Urinary bladder (tissue), 4 donors: ENCODE measurements around the gene PSPN. TPM values are rescaled to one million over a fixed set of nuclear protein-coding genes. Genes with fewer than 3 reads are reported as not detected.
"Not testable (repeated sequence)": the region's sequence is repeated elsewhere in the genome, so short reads cannot be mapped to it uniquely, and the experiment has no call there.

Experiments used
- DNase-seq: peaks from one replicate; pipeline ENCODE4 v3.0.0-alpha.2; 2015; ENCODE audit errors: extremely low spot score
- H3K27ac ChIP-seq: one replicate; pipeline ENCODE4 v1.5.1; 2013; ENCODE audit warnings: low read depth, mild to moderate bottlenecking, moderate library complexity
- H3K36me3 ChIP-seq: one replicate; pipeline ENCODE4 v1.6.1; 2013; ENCODE audit warnings: mild to moderate bottlenecking, moderate library complexity; ENCODE audit not compliant: insufficient read depth
- H3K4me1 ChIP-seq: one replicate; pipeline ENCODE4 v1.6.1; 2013; ENCODE audit warnings: mild to moderate bottlenecking, moderate library complexity; ENCODE audit not compliant: insufficient read depth
- H3K4me3 ChIP-seq: one replicate; pipeline ENCODE4 v1.5.1; 2013; ENCODE audit warnings: low read depth, low read length
- WGBS: extraction: QIAGEN DNeasy Blood & Tissue Kit; methylation state at CpG from one replicate; pipeline ENCODE4 v1.1.7; 2013; 5-methylcytosine and 5-hydroxymethylcytosine counted together
- polyA plus RNA-seq: library from polyadenylated mRNA; stranded (reverse); fragments of 200-250 nt; gene quantifications from one replicate; pipeline ENCODE4 v1.2.3, GENCODE V29; 2013
- total RNA-seq: library from RNA; depleted of rRNA; stranded (reverse); fragments of >200 nt; gene quantifications from one replicate; pipeline ENCODE4 v1.2.3, GENCODE V29; 2014
- donor health status: healthy with polysubstance abuse.
- donor health status: healthy.

Gene PSPN
- total and polyA plus RNA-seq, 2 donors: 0.94 to 1.4 TPM

GRCh38 chr19:6413721-6414643 lies 38.2 kb upstream of the PSPN start:
- Histone ChIP-seq H3K4me1 (no peaks in the 10 kb centered on the region), H3K4me3 (no peak overlapping the region), H3K36me3 (peaks cover 10% of the 10 kb centered on the region), H3K27ac (no peak overlapping the region)
- WGBS: 56% methylated on average over 42 of the region's 42 CpGs
- no peak for DNase-seq

DNA sequence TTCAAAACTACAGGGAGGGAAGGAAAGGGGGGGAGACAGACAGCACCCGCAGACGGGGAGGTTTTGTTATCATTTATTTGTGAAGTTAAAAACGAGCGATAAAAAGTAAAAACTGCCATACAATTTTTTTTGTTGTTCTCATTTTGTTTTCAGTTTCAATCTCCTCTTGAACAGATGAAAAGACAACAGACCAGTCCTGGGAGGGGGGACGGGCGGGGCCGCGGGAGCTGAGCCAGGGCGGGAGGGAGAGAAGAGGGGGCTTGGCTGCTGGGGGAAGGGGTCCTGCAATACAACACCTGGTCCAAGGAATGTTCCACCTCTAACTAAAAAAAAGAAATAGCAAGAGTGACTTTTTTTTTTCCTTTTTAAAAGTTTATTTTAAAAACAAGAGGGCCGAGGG lies 37.6 kb upstream of the PSPN start:
- WGBS: 40% methylated on average over 10 of the region's 10 CpGs
- H3K27ac ChIP-seq: no peak overlapping the region

DNA sequence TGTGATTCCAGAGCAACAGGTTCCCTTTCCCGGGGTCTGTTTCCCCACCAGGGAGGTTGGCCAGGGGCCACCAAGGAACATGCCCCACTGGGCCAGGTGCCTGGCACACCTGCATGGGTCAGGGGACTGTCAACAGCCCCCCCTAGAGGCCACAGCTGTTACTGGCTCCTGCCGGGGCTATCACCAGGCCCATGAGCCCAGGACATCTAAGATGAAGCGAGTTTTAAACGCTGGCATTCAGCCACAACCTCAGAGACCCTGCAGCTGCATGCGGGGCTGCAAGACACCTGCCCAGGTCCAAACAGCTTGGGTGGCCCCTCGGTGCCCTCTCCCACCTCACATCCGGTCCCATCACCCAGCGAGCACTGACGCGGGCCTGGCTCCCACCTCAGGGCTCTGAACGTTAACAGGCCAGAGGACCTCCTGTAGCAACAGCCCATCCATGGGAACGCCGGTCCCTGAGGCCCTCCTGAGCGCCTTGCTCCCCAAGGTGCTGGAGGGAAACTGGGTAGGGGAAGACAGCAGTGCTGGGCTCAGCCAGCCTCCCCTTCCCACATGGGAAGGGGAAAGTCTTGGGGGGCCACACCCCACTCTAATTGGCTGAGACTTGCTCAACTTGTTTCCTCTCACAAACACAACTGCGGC lies 36.8 kb upstream of the PSPN start:
- H3K4me3 ChIP-seq: no peak overlapping the region
- peaks cover 10% of the 10 kb centered on the region for H3K36me3 ChIP-seq
- H3K27ac ChIP-seq: no peak overlapping the region
- WGBS: 43% methylated on average over 15 of the region's 15 CpGs
- no peaks in the 10 kb centered on the region for H3K4me1 ChIP-seq
- no peak for DNase-seq

More for the DNA sequence above, 37.6 kb upstream of the PSPN start:
- Histone ChIP-seq H3K4me3 (no peak overlapping the region), H3K4me1 (no peaks in the 10 kb centered on the region), H3K36me3 (peaks cover 10% of the 10 kb centered on the region)
- no peak for DNase-seq

- Histone ChIP-seq H3K27ac (no peak overlapping the region), H3K4me3 (no peak overlapping the region), H3K4me1 (no peaks in the 10 kb centered on the region), H3K36me3 (peaks cover 10% of the 10 kb centered on the region)
- 62% methylated on average over 12 of the region's 12 CpGs for WGBS
- no peak for DNase-seq
Measured at GRCh38 chr19:6412061-6412446, 36.3 kb upstream of the PSPN start.

DNA sequence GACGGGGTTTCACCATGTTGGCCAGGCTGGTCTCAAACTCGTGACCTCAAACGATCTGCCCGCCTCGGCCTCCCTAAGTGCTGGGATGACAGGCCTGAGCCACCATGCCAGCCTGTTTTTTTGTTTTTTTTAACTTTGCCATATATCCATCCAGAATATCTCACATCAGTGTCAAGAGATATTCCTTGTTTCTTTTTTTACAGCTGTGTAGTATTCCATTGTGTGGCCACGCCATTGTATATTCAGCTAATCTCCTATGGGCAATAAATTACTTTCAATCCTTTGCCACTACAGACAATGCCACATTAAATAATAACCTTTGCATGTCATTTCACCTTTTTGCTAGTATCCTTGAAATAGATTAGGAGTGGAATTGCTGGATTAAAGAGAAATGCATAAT lies 33.6 kb upstream of the PSPN start:
- Histone ChIP-seq H3K4me1 (no peaks in the 10 kb centered on the region), H3K36me3 (no peaks in the 10 kb centered on the region), H3K4me3 (no peak overlapping the region), H3K27ac (no peak overlapping the region)
- 87% methylated on average over 6 of the region's 6 CpGs for WGBS
- DNase-seq: no peak

GRCh38 chr19:6406401-6406800 lies 30.7 kb upstream of the PSPN start:
- DNase-seq: no peak
- H3K4me1 ChIP-seq: no peaks in the 10 kb centered on the region
- no peak overlapping the region for H3K27ac ChIP-seq
- H3K36me3 ChIP-seq: no peaks in the 10 kb centered on the region
- H3K4me3 ChIP-seq: no peak overlapping the region
- WGBS: 87% methylated on average over 5 of the region's 5 CpGs

- 42% methylated on average over 22 of the region's 22 CpGs for WGBS
- DNase-seq: peak; percentile 82
- Histone ChIP-seq H3K4me3 (no peak overlapping the region), H3K36me3 (no peaks in the 10 kb centered on the region), H3K27ac (no peak overlapping the region), H3K4me1 (no peaks in the 10 kb centered on the region)
Measured at GRCh38 chr19:6402837-6403608, 27.3 kb upstream of the PSPN start.

DNA sequence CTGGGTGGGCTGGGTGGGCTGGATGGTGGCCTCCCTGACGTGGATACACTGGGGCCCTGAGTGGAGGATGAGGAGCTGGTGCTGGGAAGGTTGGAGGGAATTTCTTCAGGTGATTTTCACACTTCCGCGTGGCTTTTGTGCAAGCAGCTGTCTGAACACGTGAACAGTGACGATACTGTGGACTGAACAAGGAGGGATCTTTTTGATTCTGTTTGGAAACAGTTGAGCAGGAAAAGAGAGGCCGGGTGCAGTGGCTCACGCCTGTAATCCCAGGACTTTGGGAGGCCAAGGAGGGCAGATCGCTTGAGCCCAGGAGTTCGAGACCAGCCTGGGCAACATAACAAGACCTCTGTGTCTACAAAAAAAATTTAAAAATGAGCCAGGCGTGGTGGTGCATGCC lies 26.3 kb upstream of the PSPN start:
- Histone ChIP-seq H3K4me1 (no peaks in the 10 kb centered on the region), H3K4me3 (no peak overlapping the region), H3K27ac (no peak overlapping the region), H3K36me3 (no peaks in the 10 kb centered on the region)
- DNase-seq: no peak
- WGBS: 93% methylated on average over 10 of the region's 10 CpGs

DNA sequence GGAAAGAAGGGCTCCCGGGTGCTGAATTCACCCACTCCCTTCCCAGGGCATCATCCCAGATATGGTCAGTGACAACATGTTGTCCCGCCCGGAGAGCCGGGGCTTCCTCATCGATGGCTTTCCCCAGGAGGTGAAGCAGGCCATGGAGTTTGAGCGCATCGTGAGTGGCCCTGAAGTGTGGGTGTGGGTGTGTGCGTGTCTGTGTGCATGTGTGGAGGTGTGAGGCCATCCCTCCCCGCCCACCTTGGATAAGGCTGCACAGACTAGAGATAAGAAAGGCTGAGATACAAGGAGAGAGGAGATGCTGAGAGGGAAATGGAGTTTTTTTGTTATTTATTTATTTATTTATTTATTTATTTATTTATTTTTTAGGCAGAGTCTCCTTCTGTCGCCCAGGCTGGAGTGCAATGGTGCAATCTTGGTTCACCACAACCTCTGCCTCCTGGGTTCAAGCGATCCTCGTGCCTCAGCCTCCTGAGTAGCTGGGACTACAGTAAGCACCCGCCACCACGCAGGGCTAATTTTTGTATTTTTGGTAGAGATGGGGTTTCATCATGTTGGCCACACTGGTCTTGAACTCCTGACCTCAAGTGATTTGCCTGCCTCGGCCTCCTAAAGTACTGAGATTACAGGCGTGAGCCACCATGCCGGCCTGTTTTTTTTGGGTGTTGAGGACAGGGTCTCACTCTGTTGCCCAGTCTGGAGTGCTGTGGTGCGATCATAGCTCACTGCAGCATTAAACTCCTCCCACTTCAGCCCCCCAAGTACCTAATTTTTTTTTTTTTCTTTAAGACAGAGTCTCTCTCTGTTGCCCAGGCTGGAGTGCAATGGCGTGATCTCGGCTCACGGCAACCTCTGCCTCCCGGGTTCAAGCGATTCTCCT lies 24.6 kb upstream of the PSPN start:
- H3K36me3 ChIP-seq, DNase-seq, H3K27ac ChIP-seq, H3K4me1 ChIP-seq, H3K4me3 ChIP-seq: not testable (repeated sequence)
- WGBS: 94% methylated on average over 23 of the region's 23 CpGs

DNA sequence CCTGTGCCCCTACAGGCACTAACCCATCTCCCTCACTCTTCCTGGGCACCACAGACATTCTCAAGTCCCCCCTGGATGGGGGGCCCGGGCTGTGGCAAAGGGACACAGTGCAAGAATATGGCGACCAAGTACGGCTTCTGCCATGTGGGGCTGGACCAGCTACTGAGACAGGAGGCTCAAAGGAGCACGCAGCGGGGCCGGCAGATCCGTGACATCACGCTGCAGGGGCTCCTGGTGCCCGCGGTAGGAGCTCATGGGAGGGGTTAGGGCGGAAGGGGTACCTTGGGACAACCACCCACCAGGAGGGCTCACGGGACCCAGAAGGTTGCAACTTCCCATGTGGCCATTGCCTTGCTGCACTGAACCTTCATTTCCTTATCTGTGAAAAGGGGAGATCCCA lies 20.6 kb upstream of the PSPN start:
- Histone ChIP-seq H3K4me3 (no peak overlapping the region), H3K4me1 (no peaks in the 10 kb centered on the region), H3K36me3 (no peaks in the 10 kb centered on the region), H3K27ac (no peak overlapping the region)
- 91% methylated on average over 12 of the region's 12 CpGs for WGBS
- DNase-seq: no peak

GRCh38 chr19:6394831-6395230 lies 19.1 kb upstream of the PSPN start:
- H3K4me1 ChIP-seq: no peaks in the 10 kb centered on the region
- DNase-seq: no peak
- H3K36me3 ChIP-seq: no peaks in the 10 kb centered on the region
- no peak overlapping the region for H3K27ac ChIP-seq
- H3K4me3 ChIP-seq: no peak overlapping the region
- 90% methylated on average over 3 of the region's 3 CpGs for WGBS

- 25% methylated on average over 14 of the region's 14 CpGs for WGBS
- no peak for DNase-seq
- Histone ChIP-seq H3K36me3 (no peaks in the 10 kb centered on the region), H3K4me1 (no peaks in the 10 kb centered on the region), H3K4me3 (peak overlapping the region; percentile 73), H3K27ac (peak overlapping the region; percentile 94)
Measured at GRCh38 chr19:6393983-6394412, 18.3 kb upstream of the PSPN start.
